A549 (cell line): ENCODE data around the gene C14orf119.

ENCODE experiments used
- CEBPB ChIP-seq, 2 experiments: fragments of >200 bp in 1 of 2; sonication (Bioruptor Twin) in 1 of 2; formaldehyde crosslinking in 1 of 2; IDR thresholded peaks; 2 replicates each; pipeline ENCODE4 v1.6.1; 2012 to 2016
- CHD2 ChIP-seq: fragments of 150-350 bp; IDR thresholded peaks from 2 replicates; pipeline ENCODE4 v1.6.1; 2014; ENCODE audit warnings: low read length; ENCODE audit not compliant: partially characterized antibody
- EHF ChIP-seq: fragments of 250-450 bp; sonication (Bioruptor Pico); IDR thresholded peaks from 2 replicates; pipeline ENCODE4 v1.5.0; 2020; ENCODE audit warnings: mild to moderate bottlenecking
- JUNB ChIP-seq: fragments of >200 bp; sonication (Bioruptor Twin); formaldehyde crosslinking; IDR thresholded peaks from 2 replicates; pipeline ENCODE4 v1.6.1; 2016
- MAFK ChIP-seq: fragments of 450-650 bp; IDR thresholded peaks from 2 replicates; pipeline ENCODE4 v1.6.1; 2014; ENCODE audit not compliant: partially characterized antibody
- NFE2L2 ChIP-seq: fragments of 150-350 bp; conservative IDR thresholded peaks from 2 replicates; pipeline ENCODE4 v1.6.1; 2014; ENCODE audit warnings: low read length
- RFX5 ChIP-seq: fragments of 450-650 bp; IDR thresholded peaks from 2 replicates; pipeline ENCODE4 v1.7.1; 2014; ENCODE audit warnings: antibody characterized with exemption, mild to moderate bottlenecking, moderate library complexity
- TF ChIP-seq, protein P1 (sequence below): fragments of >200 bp; sonication (Bioruptor Twin); formaldehyde crosslinking; IDR thresholded peaks from 3 replicates; pipeline ENCODE4 v1.5.1; 2016
- TF ChIP-seq, protein P2 (sequence below): fragments of 200-600 bp; sonication (generic); IDR thresholded peaks from 2 replicates; pipeline ENCODE4 v1.6.1; 2016; ENCODE audit warnings: antibody characterized with exemption, mild to moderate bottlenecking, moderate library complexity
- TF ChIP-seq, protein P3 (sequence below): IDR thresholded peaks from 2 replicates; pipeline ENCODE4 v1.6.1; 2012
- TF ChIP-seq, protein P4 (sequence below): IDR thresholded peaks from 2 replicates; pipeline ENCODE4 v1.6.1; 2012

DNA sequence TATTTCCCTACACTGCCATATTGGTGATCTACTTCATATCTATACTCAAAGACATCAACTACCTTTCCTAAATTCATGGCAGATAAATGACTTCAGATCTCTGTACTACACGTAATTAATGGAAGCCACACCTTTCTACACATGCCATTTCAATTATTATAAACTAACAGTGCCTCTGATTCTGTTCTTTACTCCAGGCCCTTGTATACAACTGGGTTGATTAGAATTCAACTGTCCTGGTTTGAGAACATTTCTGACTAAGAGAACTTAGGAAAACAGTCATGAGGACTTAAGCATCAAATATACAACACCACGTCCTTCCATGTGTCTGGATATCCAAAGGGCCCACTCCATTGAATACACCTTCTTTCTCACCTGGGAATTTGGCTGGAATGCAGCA is 2.2 kb upstream of the C14orf119 start:
- TF ChIP-seq MAFK (no peak), NFE2L2 (no peak), EHF (no peak), RFX5 (no peak), CEBPB (IDR thresholded peaks at IDR 0.05) (no peak), CHD2 (no peak), JUNB (no peak)
- TF ChIP-seq, protein P1, sequence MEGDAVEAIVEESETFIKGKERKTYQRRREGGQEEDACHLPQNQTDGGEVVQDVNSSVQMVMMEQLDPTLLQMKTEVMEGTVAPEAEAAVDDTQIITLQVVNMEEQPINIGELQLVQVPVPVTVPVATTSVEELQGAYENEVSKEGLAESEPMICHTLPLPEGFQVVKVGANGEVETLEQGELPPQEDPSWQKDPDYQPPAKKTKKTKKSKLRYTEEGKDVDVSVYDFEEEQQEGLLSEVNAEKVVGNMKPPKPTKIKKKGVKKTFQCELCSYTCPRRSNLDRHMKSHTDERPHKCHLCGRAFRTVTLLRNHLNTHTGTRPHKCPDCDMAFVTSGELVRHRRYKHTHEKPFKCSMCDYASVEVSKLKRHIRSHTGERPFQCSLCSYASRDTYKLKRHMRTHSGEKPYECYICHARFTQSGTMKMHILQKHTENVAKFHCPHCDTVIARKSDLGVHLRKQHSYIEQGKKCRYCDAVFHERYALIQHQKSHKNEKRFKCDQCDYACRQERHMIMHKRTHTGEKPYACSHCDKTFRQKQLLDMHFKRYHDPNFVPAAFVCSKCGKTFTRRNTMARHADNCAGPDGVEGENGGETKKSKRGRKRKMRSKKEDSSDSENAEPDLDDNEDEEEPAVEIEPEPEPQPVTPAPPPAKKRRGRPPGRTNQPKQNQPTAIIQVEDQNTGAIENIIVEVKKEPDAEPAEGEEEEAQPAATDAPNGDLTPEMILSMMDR: no peak
- TF ChIP-seq, protein P2, sequence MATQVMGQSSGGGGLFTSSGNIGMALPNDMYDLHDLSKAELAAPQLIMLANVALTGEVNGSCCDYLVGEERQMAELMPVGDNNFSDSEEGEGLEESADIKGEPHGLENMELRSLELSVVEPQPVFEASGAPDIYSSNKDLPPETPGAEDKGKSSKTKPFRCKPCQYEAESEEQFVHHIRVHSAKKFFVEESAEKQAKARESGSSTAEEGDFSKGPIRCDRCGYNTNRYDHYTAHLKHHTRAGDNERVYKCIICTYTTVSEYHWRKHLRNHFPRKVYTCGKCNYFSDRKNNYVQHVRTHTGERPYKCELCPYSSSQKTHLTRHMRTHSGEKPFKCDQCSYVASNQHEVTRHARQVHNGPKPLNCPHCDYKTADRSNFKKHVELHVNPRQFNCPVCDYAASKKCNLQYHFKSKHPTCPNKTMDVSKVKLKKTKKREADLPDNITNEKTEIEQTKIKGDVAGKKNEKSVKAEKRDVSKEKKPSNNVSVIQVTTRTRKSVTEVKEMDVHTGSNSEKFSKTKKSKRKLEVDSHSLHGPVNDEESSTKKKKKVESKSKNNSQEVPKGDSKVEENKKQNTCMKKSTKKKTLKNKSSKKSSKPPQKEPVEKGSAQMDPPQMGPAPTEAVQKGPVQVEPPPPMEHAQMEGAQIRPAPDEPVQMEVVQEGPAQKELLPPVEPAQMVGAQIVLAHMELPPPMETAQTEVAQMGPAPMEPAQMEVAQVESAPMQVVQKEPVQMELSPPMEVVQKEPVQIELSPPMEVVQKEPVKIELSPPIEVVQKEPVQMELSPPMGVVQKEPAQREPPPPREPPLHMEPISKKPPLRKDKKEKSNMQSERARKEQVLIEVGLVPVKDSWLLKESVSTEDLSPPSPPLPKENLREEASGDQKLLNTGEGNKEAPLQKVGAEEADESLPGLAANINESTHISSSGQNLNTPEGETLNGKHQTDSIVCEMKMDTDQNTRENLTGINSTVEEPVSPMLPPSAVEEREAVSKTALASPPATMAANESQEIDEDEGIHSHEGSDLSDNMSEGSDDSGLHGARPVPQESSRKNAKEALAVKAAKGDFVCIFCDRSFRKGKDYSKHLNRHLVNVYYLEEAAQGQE: no peak
- TF ChIP-seq, protein P3, sequence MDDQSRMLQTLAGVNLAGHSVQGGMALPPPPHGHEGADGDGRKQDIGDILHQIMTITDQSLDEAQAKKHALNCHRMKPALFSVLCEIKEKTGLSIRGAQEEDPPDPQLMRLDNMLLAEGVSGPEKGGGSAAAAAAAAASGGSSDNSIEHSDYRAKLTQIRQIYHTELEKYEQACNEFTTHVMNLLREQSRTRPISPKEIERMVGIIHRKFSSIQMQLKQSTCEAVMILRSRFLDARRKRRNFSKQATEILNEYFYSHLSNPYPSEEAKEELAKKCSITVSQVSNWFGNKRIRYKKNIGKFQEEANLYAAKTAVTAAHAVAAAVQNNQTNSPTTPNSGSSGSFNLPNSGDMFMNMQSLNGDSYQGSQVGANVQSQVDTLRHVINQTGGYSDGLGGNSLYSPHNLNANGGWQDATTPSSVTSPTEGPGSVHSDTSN: no peak
- TF ChIP-seq, protein P4, sequence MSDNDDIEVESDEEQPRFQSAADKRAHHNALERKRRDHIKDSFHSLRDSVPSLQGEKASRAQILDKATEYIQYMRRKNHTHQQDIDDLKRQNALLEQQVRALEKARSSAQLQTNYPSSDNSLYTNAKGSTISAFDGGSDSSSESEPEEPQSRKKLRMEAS: no peak
